ENCODE results near the gene TCF19.

GRCh38 chr6:31205638-31206037 lies 47.2 kb downstream of the TCF19 start:
- TF ChIP-seq CTCF (IDR thresholded peaks at IDR 0.05): no peak
- TF ChIP-seq ZFX (IDR thresholded peaks at IDR 0.05; ENCODE audit: borderline replicate concordance): no peak
